ENCODE measurements around the gene ASAH2.
A peak's percentile ranks its signal among the peaks of the same experiment; 100 is the strongest.

Gene ASAH2

GRCh38 chr10:50216894-50217293, 34.4 kb downstream of the ASAH2 start:
- in situ Hi-C loops (cut with MboI; ENCODE audit: low pct_unique_long_range_greater_than_20kb, low sequenced_read_pairs): no loop called here
- peak; percentile 43 for DNase-seq

GRCh38 chr10:50216418-50216817, 34.9 kb downstream of the ASAH2 start:
- DNase-seq: no peak
- in situ Hi-C loops (cut with MboI; ENCODE audit: low pct_unique_long_range_greater_than_20kb, low sequenced_read_pairs): no loop called here

- DNase-seq: no peak
- in situ Hi-C loops (cut with MboI; ENCODE audit: low pct_unique_long_range_greater_than_20kb, low sequenced_read_pairs): no loop called here
Measured at GRCh38 chr10:50211670-50212069, 39.6 kb downstream of the ASAH2 start.

- DNase-seq: no peak
- in situ Hi-C loops (cut with MboI; ENCODE audit: low pct_unique_long_range_greater_than_20kb, low sequenced_read_pairs): no loop called here
Measured at GRCh38 chr10:50210876-50211275, 40.4 kb downstream of the ASAH2 start.
